IPS-20b (cell line): ENCODE results near the gene NXPH4.

Source experiments
- H3K27ac ChIP-seq: one replicate; pipeline ENCODE4 v1.5.1; 2013; ENCODE audit warnings: low read length
- H3K27me3 ChIP-seq: 2 replicates; pipeline ENCODE4 v1.6.1; 2013; ENCODE audit warnings: mild to moderate bottlenecking, low read length, inconsistent platforms; ENCODE audit not compliant: insufficient read depth
- H3K36me3 ChIP-seq: 2 replicates; pipeline ENCODE4 v1.6.1; 2013; ENCODE audit warnings: low read depth, mild to moderate bottlenecking, inconsistent platforms, low read length, moderate library complexity; ENCODE audit not compliant: insufficient read depth
- H3K4me1 ChIP-seq: 2 replicates; pipeline ENCODE4 v1.6.1; 2013; ENCODE audit warnings: mild to moderate bottlenecking, control low read depth, inconsistent platforms, low read length, moderate library complexity; ENCODE audit not compliant: insufficient read depth
- H3K4me3 ChIP-seq: 2 replicates; pipeline ENCODE4 v1.5.1; 2013; ENCODE audit warnings: mild to moderate bottlenecking, low read length, inconsistent platforms
- H3K9ac ChIP-seq: 2 replicates; pipeline ENCODE4 v1.6.1; 2013; ENCODE audit warnings: low read depth, mild to moderate bottlenecking, inconsistent platforms, low read length, moderate library complexity
- H3K9me3 ChIP-seq: 2 replicates; pipeline ENCODE4 v1.6.1; 2013; ENCODE audit warnings: mild to moderate bottlenecking, low read depth, low read length, inconsistent platforms; ENCODE audit not compliant: insufficient read depth

Gene NXPH4

GRCh38 chr12:57237932-57238853 lies 21.6 kb downstream of the NXPH4 start:
- H3K4me3 ChIP-seq = peak overlapping the region; percentile 75
- H3K9me3 ChIP-seq = no peaks in the 10 kb centered on the region; the same call in 1 of the 2 replicates
- peaks cover 100% of the 10 kb centered on the region for H3K27me3 ChIP-seq
- H3K36me3 ChIP-seq = peaks cover 15% of the 10 kb centered on the region
- peaks cover 12% of the 10 kb centered on the region; the same call in 1 of the 2 replicates for H3K4me1 ChIP-seq
- H3K9ac ChIP-seq = peak overlapping the region; percentile 14; the same call in 1 of the 2 replicates
- H3K27ac ChIP-seq = no peak overlapping the region

DNA sequence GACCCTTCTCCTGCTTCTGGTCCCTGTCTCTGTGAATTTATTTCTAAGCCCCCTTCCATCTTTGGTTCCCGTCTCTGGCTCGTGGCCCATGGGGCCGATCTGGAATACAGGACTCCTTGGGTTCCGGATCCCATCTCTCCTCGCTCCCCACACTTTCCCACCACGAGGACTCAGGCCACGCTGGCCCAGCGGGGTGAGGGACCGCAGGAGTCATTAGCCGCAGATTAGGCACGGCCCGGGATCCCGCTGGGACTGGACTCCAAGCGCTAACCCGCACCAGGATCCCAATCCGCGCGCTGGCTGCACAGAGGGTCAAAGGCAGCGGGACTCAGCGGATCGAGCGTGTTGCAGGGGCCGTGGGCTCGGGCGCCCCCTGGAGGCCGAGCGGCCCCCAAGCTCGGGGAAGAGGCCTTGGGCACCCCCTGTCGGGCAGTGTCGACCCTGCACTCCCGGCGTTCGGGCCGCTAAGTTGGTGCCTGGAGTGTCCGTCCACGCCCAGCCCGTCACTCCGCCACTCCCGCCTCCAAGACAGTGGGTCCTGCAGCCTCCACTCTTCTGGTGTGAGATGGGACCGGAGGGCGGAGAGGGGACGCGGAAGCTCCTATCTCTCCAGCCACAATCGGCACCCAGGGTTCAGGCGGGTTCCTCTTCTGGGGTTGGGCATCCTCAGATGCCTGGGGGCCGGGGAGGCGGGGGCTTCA lies 22.4 kb downstream of the NXPH4 start:
- Histone ChIP-seq H3K36me3 (peaks cover 7% of the 10 kb centered on the region), H3K9ac (peak overlapping the region; percentile 74; the same call in 1 of the 2 replicates), H3K9me3 (no peaks in the 10 kb centered on the region; the same call in 1 of the 2 replicates), H3K4me1 (peaks cover 12% of the 10 kb centered on the region; the same call in 1 of the 2 replicates), H3K27me3 (peaks cover 99% of the 10 kb centered on the region), H3K27ac (no peak overlapping the region), H3K4me3 (peak overlapping the region; percentile 75)

DNA sequence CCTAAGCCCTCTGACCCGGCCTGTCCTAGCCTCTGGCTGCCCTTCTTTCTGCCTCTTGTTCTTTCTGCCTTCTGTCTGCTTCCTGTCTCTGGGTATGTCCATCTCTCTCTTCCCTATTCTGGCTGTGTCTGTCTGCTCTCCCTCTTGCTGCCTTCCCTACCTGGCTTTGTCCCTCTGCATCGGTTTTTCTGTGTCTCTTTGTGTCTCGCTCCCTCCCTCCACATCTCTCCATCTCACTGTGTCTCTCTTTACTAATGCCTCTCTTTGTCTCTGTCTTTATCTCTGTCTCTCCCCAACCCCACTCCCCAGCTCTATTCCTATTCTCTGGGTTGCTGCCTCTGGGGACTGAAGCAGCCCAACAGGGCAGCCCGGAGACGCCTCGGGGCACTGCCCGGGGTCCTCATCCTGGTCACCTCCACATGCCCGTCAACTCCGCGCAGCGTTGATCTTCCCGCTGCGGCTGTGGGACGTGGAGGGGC lies 23.0 kb downstream of the NXPH4 start:
- peak overlapping the region; percentile 74; the same call in 1 of the 2 replicates for H3K9ac ChIP-seq
- H3K27me3 ChIP-seq = peaks cover 99% of the 10 kb centered on the region
- H3K36me3 ChIP-seq = peaks cover 1% of the 10 kb centered on the region; the same call in 1 of the 2 replicates
- H3K4me3 ChIP-seq = peak overlapping the region; percentile 61; the same call in 1 of the 2 replicates
- H3K4me1 ChIP-seq = peaks cover 12% of the 10 kb centered on the region; the same call in 1 of the 2 replicates
- no peaks in the 10 kb centered on the region; the same call in 1 of the 2 replicates for H3K9me3 ChIP-seq
- no peak overlapping the region for H3K27ac ChIP-seq

DNA sequence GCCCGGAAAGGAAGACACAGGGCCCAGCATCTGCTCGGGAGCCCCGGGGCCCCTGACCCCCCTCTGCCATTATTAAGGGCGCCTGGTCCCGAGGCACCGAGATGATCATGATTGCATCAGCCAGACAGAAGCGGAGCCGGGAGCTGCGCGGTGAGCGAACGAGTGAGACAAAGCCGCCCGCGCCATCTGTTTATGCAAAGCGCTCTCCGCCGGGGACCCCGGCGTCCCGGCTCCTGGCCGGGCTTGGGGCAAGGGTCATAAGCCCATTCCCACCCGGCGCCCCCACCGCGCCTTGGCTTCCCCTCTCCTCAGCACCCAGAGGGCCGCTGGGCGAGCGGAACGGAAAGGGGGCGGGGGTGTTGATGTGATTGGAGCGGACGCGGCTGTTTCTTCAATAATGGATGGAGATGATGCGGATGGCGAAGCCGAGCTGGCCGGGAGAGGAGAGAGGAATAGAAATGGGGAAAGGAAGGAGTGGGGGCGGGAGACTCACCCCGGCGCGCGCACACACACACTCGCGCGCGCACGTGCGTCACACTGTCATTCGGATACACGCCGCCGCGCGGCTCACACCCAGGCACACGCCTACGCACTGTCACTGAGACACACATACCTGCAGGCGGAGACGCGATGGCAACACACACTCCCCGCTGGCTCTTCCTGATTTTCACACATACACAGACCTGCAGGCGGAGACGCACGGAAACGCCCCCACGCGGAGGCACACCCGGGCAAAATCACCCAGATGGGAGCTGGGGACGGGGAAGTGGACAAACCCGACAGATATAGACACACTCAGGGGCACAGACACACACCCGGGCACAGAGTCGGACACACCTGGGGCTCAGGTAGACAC lies 23.7 kb downstream of the NXPH4 start:
- Histone ChIP-seq H3K9ac (peak overlapping the region; percentile 74; the same call in 1 of the 2 replicates), H3K4me1 (peaks cover 12% of the 10 kb centered on the region; the same call in 1 of the 2 replicates), H3K36me3 (no peaks in the 10 kb centered on the region), H3K27me3 (peaks cover 97% of the 10 kb centered on the region), H3K4me3 (peak overlapping the region; percentile 61), H3K27ac (no peak overlapping the region), H3K9me3 (no peaks in the 10 kb centered on the region; the same call in 1 of the 2 replicates)

DNA sequence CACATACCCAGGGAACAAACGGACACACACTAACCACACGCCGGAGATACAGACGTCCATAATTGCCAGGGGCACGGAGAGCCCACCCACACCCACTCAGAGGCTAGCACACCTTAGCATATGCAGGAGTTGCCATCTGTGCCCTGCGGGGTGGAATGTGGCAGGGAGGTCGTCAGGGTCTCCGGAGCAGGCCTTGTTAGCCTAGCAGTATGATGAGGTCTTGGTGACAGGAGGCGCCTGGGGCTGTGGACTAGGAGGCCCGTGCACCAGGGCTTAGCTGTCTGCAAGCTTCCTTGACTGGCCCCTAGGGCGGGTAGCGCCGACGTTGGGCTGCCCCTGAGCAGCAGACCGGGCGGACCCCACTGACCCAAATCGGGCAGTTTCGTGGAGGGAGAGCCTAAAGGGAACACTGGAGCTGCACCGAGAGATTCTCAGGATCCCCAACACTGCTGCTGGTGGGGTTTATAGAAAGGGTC lies 24.4 kb downstream of the NXPH4 start:
- H3K9me3 ChIP-seq = no peaks in the 10 kb centered on the region; the same call in 1 of the 2 replicates
- H3K4me1 ChIP-seq = peaks cover 12% of the 10 kb centered on the region; the same call in 1 of the 2 replicates

DNA sequence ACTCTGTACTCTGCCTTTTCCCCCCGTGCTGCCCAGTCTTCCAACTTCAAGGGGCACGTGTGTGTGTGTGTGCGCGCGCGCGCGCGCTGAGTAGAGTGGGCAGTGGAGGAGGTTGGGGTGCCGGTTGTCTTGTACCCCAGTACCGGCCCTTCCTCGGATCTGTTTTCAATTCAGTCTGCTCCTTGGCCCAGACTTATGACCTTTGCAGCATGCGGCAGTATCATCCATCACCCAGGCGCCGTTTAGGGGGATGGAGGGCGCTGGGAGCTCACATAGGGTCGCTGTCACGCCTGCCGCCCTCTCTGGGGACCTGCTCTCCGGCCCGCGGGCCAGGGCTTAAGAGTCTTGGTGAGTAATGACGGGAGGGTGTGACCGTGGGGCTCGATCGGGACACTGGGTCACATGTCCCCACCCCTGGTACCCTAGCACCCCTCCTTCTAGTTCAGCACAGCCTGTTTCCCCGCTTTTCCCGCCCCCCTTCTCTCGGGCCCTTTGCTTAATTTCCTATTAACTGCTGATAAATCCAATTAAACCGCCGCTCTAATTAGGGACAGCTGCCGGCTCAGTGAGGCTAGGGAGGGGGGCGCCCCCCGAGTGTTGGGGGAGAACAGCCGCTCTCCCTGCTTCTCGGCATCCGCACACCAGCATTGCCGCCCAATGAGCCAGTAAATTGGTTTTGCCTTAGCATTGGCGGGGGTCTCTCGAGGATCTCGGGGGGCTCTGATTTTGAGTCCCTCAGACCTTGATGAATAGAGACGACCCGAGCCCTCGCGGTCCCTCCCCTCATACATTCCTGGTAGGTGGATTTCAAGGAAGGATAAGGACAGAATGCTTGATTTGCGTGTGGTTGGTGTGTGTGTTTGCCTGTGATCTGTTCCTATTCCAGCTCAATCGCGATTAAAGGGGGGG lies 25.1 kb downstream of the NXPH4 start:
- Histone ChIP-seq H3K4me1 (peaks cover 13% of the 10 kb centered on the region; the same call in 1 of the 2 replicates), H3K27me3 (peaks cover 84% of the 10 kb centered on the region), H3K27ac (no peak overlapping the region)

More for the DNA sequence above, 24.4 kb downstream of the NXPH4 start:
- H3K27me3 ChIP-seq = peaks cover 91% of the 10 kb centered on the region
- H3K9ac ChIP-seq = no peak overlapping the region
- no peaks in the 10 kb centered on the region for H3K36me3 ChIP-seq
- H3K27ac ChIP-seq = no peak overlapping the region
- peak overlapping the region; percentile 61; the same call in 1 of the 2 replicates for H3K4me3 ChIP-seq

GRCh38 chr12:57242329-57242690 lies 25.7 kb downstream of the NXPH4 start:
- Histone ChIP-seq H3K9ac (no peak overlapping the region), H3K4me3 (peak overlapping the region; percentile 69; the same call in 1 of the 2 replicates), H3K27me3 (peaks cover 77% of the 10 kb centered on the region), H3K4me1 (peaks cover 16% of the 10 kb centered on the region; the same call in 1 of the 2 replicates), H3K36me3 (no peaks in the 10 kb centered on the region), H3K9me3 (no peaks in the 10 kb centered on the region; the same call in 1 of the 2 replicates), H3K27ac (no peak overlapping the region)

More for the DNA sequence above, 25.1 kb downstream of the NXPH4 start:
- Histone ChIP-seq H3K4me3 (no peak overlapping the region; the same call in 1 of the 2 replicates), H3K9me3 (no peaks in the 10 kb centered on the region; the same call in 1 of the 2 replicates), H3K36me3 (no peaks in the 10 kb centered on the region), H3K9ac (no peak overlapping the region)

DNA sequence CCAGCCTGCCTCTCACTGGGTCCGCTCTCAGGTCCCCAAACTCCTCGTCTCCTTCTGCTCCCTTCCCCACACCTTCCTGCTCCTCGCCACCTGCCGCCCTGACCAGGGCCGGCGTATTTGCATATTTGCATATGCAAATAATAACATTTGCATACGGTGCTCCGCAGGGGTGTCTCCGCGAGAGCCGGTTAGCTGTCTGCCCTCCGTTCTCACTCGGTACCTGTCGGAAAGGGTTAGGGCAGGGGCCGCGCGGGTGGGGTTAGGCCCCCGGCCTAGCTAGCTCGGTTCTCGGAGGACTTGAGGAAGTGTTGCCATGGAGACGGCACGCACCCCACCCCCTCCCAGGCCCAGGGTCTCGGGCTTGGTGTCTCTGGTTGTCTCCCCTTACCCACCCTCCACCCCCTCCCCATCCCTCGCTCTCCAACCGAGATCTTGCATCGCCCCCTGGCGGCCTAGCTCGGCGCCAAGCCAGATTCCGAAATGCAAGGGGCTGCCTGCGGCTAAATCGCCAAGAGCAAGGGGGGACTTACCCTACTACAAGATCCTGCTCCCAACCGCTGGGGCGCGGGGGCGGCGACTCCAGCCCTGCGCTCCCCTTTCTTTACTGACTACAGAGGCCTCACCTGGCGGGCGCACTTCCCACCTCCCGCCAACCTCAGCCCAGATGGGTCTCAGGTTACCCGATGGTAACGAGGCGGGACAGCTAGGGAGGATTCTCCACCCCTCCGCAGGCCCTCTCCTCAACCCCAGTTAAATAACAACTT lies 26.3 kb downstream of the NXPH4 start:
- Histone ChIP-seq H3K9ac (peak overlapping the region; percentile 36; the same call in 1 of the 2 replicates), H3K27ac (no peak overlapping the region), H3K36me3 (no peaks in the 10 kb centered on the region)

DNA sequence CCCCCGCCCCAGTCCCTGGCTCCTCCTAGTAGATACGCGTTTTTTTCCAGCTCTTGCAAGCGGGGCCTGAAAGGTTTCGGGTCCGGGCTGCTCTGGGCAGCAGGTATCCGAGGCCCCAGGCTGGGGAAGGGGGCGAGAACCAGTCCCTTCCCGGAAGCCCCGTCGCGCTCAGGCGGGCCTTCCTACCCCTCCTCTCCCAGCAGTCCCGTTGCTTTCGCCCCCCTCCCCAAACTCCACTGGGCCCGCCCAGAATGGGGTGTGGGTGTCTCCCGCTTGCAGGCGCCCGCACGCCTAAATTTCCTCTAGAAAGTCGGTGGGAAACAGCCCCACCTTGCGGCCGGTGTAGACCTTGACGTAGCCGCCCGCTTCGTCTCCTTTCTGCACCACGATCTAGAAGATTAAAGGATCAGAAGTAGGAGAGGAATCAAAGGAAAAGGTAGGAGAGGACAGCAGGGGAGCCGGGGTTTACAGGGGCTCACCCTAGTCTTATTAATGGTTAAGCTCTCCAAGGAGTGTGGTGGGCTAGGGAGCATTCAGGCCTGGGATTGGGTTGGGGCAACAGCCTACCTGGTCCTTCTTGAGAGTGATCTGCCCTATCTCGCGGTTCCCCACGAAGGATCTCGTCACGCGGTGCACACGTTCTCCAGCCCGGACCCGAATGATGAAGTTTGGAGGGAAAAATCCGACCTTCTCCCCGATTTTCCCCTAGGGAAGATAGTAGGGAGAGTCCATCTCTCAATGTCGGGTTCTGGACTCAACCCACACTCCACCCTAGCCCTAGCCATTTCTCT lies 27.1 kb downstream of the NXPH4 start:
- Histone ChIP-seq H3K4me3 (peak overlapping the region; percentile 69; the same call in 1 of the 2 replicates), H3K9me3 (no peaks in the 10 kb centered on the region; the same call in 1 of the 2 replicates), H3K27ac (no peak overlapping the region), H3K9ac (peak overlapping the region; percentile 36; the same call in 1 of the 2 replicates), H3K27me3 (peaks cover 63% of the 10 kb centered on the region), H3K4me1 (peaks cover 12% of the 10 kb centered on the region; the same call in 1 of the 2 replicates), H3K36me3 (no peaks in the 10 kb centered on the region)

More for the DNA sequence above, 26.3 kb downstream of the NXPH4 start:
- H3K4me1 ChIP-seq = peaks cover 12% of the 10 kb centered on the region; the same call in 1 of the 2 replicates
- peak overlapping the region; percentile 69 for H3K4me3 ChIP-seq
- peaks cover 72% of the 10 kb centered on the region for H3K27me3 ChIP-seq
- H3K9me3 ChIP-seq = no peaks in the 10 kb centered on the region; the same call in 1 of the 2 replicates
